Effector CD4-positive, alpha-beta T cell (primary cell): ENCODE results near the gene VPS52.
A peak's percentile ranks its signal among the peaks of the same experiment; 100 is the strongest.
"Not testable (repeated sequence)": the region's sequence is repeated elsewhere in the genome, so short reads cannot be mapped to it uniquely, and the experiment has no call there.

Experiments
- DNase-seq: peaks from one replicate; pipeline ENCODE4 v3.0.0-alpha.2; 2020

VPS52 gene

DNA sequence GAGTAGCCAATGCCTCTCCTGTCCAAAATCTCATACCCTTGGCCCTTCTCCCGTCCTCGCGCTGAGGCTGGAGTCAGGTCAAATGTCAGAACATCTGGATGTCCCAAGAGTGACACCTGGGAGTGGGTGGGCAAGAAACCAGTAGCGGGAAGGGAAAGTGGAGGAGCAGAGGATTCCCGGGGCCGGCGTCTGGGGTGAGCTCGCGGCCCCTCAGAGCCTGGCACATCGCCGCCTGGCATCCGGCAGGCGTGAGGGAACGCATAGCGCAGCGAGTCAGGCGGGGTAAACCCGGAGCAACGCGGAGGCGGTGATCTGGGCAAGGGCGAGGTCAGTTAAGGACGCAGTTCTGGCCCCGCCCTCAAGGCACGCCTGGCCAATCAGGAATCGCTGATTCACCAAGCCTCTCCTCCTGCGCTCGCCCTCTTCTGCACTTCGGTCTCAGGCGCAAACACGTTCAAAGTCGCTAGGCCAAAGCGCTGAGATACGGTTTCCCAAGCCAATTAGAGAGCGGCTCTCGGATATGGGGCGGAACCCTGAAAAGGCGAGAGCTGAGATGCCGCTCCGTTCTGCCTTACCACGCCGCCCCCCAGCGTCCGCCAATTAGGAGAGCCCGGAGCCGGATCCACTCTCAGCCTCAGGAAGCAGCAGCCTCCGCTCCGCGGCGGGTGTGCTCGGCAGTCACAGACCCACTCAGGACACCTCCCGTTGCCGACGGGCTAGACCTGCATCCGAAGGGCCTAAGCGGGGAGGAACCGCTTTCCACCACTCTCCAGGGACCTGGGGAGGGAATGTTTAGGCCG is 22.5 kb downstream of the VPS52 start:
- peak; percentile 95 for DNase-seq

DNA sequence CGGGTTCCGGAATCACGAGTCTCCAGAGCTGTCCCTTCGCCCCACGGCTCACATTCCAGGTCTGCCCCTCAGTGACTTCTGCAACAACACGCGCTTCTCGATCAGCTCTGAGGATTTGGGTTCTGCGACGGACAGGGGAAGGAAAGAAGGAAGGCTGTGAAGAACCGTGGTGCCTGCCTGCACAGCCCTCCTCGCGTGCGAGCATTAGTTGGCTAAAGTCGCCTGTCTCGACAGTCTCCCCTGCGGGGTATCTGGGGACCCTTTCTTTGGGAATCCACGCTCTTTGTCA is 23.1 kb downstream of the VPS52 start:
- DNase-seq: no peak

DNA sequence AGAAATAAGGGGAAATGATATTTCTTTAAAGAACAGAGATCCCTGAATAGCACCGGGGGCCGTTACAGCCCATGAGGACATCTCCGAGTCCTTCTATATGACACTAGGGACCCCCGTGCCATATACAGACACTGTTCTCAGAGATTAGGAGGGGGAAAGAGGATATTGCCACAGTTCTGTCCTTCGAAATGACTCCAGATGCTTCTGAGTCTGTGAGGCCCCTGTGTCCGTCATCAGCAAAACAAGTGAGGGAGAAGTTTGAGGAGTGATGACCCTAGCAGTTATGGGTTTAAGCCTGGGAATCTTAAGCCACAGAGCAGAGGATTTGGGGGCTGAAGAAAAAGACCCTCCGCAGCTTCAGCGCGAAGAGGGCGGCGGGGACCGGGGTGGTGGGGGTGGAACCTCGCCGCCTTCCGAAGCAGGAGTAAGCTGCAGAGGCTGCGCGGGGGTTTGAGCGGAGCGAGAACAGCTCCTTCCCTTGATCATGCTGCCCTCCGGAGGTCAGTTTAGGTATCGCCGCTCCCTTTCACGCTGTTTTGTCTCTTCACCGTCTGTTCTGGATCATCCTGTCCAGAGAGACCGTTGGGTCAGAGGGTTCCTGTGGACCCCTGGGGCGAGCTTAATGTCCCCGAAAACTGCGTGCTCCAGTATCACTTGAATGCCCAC is 23.6 kb downstream of the VPS52 start:
- peak; percentile 88 for DNase-seq

DNA sequence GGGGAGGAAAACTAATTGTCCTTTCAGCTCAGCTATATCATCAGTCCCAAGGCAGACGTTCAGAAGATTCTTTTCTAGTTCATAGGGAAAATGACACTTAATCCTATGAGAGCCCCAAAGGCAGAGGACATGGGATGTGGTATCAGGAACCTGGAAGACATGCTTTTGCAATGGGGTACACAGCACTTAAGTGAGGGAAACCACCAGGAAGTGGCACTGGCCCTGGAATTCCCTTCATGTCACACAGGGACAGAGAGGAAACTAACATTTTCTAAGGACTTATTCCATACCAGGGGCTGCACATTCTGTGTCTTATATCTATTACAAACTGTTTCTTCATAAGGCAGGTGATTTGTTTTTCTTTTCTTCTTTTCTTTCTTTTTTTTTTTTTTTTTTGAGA is 28.2 kb downstream of the VPS52 start:
- no peak for DNase-seq

DNA sequence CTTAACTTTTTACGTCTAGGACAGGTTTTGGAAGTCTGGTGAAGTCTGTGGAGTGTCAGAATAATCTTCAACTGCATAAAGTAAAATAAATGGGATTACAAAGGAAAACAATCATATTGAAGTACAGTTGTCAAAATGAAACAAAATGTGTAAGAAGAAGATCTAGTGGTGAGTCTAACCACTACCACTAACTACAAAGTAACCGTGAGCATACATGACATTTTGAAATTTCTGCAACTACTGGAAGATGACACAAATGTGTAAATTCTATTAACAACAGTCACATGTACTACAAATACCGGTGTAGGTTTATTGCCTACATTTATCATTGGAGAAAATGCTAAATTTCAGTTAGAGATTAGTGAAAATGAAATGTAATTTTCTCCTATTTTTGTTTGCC is 29.7 kb downstream of the VPS52 start:
- no peak for DNase-seq

DNA sequence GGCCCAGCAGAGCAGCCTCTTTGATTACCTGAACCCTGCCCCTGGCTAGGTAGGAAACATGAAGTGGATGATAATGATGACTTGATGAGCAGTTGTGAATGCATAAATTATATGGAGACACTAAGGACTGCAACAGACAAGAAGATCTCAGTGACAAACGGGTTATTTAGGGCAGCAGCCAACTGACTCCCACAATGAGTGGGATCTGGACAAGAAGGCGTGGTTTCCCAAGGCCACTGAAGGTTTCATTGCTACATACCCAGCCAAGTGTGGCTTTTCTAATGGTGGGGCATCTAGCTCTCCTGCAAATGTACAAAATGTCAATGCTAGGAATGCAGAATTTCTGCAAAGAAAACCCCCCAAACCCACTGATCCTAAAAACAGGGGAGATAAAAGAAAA is 33.9 kb downstream of the VPS52 start:
- DNase-seq: no peak

DNA sequence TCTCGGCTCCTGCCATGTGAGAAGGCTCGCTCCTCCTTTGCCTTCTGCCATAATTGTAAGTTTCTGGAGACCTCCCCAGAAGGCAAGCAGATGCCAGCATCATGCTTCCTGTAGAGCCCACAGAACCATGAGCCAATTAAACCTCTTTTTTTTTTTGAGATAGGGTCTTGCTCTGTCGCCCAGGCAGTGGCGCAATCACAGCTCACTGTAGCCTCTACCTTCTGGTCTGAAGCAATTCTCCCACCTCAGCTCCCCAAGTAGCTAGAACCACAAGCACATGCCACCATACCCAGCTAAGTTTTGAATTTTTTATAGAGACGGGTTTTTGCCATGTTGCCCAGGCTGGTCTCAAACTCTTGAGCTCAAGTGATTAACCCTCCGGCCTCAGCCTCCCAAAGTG is 34.8 kb downstream of the VPS52 start:
- DNase-seq: no peak

DNA sequence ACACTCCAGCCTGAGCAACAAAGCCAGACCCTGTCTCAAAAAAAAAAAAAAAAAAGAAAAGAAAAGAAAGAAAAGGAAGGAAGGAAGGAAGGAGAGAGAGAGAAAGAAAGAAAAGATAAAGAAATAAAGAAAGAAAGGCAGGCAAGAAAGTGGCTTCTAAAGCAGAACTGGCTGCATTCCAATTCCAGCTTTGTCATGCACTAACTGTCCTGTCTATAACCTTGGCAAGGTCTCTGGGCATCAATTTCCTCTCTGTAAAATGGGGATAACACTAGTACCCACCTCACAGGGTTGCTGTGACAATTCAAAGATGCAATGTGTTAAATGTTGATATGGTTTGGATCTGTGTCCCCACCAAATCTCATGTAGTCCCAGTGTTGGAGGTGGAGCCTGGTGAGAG is 35.3 kb downstream of the VPS52 start:
- DNase-seq: no peak

DNA sequence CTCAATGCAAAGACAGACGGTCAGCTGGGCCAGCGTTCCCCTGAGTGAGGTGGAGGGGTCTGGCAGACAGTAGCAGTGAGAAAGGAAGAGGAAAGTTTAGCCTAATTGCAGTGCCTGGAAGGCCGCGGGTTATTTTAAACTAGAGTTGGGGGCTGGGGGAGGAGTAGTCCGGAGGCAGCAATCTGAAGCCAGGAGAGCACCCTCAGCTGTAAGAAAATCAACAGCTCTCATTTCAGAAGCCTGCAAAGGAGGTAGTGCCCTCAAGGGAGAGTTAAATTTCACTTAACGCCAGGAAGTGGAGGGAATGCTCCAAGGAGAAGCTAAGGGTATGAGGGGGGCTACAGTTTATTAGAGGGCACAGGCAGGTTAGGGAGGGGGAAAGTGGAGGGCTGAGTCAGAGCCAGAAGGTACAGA is 36.4 kb downstream of the VPS52 start:
- no peak for DNase-seq

DNA sequence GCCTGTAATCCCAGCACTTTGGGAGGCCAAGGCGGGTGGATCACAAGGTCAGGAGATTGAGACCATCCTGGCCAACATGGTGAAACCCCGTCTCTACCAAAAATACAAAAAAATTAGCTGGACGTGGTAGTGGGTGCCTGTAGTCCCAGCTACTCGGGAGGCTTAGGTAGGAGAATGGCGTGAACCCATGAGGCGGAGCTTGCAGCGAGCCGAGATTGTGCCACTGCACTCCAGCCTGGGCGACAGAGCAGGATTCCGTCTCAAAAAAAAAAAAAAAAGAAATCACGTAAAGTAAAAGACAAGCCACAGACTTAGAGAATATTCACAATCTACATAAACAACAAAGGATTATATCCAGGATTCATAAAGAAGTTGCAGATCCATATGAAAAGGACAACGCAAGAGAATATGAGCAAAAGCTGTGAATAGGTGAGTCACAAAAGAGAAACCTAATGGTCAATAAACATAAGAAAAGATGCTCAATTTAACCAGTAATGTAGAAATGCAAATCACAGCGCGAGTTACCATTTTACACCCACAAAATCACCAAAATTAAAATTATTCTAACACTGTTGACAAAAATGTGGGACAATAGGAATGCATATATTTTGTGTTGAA is 45.1 kb downstream of the VPS52 start:
- DNase-seq: not testable (repeated sequence)

DNA sequence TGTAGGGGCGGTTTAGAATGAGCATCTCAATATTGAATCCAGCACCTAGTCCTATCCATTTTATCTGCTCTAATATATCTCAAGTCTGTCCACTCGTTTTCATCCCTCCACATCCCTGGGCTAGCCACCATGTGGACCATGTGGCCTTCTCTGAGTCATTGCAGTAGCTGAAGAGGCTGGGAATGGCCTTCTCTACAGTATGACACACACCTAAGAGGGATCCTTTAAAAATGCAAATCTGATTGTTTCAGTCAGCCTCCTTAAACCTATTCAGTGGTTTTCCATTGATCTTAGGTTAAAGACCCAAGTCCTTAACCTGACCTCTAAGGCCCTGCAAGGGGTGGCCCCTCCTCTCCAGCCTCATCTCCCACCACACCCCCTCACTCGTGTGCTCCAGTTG is 54.0 kb downstream of the VPS52 start:
- no peak for DNase-seq

DNA sequence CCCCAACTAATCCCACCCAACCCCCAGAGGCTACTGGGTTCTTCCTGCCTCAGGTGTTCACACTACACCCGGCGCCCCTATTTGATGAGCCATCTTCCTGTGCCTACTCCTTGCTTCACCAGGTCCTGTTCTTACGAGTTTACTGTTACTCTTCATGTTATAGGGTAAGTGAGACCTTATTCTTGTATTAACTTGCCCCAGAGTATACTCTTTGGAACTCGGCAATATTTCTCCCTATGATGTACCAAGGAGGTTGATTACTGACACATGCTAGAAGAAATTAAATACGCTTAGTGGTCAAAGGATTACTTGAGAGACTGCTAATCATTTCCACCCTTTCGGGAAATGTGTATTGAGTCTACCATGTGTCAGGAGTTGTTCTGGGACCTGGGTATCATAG is 54.4 kb downstream of the VPS52 start:
- DNase-seq: no peak

DNA sequence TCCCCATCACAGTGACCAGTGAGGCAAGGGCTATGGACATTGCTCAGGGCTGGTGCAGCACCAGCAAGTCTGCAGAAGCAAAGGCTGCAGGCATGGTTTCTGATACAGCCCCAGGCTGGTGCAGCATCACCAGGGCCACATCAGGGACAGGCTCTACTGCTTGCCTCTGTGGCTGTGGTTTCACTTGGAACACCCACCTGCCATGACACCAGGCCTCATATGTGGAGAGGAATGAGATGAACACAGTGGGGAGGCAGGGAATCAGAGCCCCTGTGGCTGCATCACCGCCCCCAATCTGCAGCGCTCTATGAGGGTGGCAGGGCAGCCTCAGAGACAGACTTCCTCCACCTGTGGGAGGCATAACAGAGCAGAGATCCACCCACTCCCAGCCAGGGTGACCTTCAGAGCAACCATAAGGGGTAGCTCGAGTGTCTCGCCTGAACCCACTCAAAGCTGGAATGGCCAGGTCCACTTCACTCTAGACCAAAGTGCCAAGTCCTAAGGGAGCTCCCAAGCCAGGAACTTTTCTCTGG is 55.5 kb downstream of the VPS52 start:
- no peak for DNase-seq

DNA sequence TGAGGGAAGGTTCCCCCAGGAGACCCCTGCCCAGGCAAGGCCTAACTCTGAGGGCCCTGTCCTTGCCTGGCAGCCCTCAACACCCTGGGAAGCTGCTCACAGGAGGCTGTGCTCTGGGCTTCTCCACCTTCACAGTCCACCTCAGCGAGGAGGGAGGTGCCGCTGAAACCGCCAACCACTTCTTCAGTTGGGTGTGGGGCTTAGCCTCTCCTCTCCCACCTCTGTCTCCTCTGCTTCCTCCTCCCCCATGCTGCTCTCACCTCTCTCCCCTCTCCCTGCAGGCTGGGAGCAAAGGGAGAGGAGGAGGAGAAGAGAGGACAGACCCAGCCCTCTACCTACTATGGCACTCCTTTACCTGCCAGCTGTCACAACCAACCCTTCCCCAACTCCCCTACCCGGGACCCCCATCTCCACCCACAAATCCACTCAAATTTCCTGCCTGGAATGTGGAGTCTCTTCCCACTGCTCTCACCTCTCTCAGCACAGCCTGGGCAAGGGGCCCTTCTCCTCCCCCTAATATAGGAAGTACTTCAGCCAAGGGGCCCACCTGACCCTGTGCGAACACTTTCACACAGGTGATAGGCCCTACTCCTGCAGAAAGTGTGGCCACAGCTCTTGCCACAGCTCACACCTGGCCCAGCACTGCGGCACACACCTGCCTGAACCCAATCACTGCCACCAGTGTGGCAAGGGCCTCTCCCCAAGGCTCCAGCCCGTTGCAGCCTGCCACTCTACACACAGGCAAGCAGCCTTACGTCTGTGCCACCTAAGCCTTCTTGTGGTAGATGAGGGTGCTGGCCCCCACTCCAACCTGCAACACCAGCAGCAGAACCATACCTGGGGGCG is 56.2 kb downstream of the VPS52 start:
- no peak for DNase-seq

DNA sequence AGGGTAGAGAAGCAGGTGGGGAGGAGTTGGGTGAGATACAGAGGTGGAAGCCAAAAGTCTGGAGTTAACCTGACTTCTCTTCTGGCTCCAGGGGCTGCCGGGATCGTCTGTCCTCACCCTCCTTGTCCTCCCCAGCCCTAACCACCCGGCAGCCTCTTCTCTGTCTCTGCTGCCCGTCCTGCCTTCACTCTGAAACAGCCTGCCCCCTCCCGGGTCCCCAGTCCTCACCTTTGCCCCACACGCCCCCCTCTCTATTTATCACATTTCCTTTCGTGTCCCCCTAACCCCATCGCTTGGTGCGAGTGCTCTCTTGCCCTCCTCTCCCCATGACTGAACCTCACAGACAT is 57.7 kb downstream of the VPS52 start:
- DNase-seq: no peak

DNA sequence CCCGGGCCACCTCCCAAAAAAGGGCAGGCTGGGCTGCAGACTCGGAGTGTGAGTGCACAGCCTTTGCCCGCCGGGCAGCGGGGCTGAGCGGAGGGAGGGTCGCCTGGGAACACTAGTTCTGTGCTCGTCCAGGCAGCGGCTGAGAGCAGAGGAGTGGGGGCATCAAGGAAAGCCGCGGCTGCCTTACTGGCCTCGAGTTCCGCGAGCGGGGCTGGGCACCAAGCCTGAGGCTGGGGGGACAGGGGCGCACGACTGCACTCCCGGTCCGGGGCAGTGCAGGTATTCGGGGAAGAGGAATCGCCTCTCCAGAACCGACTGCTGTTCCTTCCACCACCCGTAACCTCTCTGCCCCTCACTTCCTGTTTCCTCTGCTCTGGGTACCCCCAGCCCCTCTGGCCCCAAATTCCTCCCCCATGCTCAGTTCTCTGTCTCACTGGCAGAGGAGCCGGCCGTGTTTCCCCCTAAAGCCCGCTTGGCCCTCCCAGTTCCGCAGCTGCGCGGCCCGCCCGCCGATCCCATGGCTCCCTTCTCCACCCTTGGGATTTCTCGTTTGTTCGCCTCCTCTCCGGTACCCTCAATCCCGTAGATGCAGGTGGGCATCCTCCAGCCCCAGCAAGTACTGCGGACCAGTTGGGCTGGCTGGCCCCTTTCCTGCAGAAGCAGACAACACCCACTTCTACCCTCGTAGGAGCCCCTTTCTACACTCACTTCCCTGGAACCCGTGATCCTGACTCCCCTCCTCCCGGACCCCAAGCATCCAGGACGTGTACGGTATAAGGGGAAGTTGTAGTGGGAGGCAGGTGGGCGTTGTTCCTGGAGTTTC is 58.3 kb downstream of the VPS52 start:
- DNase-seq: no peak

DNA sequence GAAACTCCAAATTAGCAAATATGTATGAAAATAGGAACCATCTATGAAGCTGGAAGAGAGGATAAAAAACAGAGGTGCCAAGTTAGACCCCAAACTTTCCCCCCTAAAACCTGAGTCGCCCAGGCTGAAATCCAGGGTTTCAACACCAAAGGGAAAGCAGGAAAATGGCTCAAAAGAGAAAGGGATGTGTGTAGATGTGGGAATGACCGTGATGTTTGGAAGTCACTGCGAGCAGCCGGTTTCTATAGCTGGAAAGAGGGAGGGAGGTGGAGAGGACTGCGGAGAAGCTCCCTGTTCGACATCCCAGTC is 58.9 kb downstream of the VPS52 start:
- no peak for DNase-seq

DNA sequence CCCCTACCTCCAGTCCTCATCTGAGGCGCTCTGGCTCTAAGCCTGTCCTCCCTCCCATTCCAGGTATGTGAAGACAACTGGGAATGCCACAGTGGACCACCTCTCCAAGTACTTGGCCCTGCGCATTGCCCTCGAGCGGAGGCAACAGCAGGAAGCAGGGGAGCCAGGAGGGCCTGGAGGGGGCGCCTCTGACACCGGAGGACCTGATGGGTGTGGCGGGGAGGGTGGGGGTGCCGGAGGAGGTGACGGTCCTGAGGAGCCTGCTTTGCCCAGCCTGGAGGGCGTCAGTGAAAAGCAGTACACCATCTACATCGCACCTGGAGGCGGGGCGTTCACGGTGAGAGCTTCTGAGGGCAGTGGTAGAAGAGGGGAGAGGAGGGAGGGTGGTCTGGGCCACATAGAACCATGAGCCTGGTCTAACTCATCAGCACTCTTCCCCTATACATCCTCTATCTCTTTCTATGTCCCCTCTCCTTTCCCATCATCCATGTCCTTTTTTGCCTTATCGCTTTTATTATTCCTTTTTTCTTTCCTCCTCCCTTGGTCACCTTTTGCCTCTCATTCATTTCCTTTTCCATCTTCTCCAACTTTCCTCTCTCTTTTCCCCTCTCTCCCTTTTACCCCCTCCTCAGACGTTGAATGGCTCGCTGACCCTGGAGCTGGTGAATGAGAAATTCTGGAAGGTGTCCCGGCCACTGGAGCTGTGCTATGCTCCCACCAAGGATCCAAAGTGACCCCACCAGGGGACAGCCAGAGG is 59.8 kb downstream of the VPS52 start:
- no peak for DNase-seq

DNA sequence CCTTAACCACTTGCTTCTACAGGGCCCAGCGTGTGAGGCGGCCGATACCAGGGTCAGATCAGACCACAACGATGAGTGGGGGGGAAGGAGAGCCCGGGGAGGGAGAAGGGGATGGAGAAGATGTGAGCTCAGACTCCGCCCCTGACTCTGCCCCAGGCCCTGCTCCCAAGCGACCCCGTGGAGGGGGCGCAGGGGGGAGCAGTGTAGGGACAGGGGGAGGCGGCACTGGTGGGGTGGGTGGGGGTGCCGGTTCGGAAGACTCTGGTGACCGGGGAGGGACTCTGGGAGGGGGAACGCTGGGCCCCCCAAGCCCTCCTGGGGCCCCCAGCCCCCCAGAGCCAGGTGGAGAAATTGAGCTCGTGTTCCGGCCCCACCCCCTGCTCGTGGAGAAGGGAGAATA is 60.5 kb downstream of the VPS52 start:
- DNase-seq: no peak

DNA sequence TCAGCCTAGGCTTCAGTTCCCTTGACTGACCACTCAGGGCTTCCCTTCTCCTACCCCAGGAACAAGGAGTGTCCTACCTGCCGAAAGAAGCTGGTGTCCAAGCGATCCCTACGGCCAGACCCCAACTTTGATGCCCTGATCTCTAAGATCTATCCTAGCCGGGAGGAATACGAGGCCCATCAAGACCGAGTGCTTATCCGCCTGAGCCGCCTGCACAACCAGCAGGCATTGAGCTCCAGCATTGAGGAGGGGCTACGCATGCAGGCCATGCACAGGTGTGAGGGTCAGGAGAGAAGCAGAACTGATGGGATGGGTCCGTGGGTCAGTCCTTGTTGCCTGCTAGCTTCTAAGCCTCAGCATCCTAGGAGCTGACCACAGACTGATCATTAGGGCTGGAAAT is 61.8 kb downstream of the VPS52 start:
- DNase-seq: no peak

DNA sequence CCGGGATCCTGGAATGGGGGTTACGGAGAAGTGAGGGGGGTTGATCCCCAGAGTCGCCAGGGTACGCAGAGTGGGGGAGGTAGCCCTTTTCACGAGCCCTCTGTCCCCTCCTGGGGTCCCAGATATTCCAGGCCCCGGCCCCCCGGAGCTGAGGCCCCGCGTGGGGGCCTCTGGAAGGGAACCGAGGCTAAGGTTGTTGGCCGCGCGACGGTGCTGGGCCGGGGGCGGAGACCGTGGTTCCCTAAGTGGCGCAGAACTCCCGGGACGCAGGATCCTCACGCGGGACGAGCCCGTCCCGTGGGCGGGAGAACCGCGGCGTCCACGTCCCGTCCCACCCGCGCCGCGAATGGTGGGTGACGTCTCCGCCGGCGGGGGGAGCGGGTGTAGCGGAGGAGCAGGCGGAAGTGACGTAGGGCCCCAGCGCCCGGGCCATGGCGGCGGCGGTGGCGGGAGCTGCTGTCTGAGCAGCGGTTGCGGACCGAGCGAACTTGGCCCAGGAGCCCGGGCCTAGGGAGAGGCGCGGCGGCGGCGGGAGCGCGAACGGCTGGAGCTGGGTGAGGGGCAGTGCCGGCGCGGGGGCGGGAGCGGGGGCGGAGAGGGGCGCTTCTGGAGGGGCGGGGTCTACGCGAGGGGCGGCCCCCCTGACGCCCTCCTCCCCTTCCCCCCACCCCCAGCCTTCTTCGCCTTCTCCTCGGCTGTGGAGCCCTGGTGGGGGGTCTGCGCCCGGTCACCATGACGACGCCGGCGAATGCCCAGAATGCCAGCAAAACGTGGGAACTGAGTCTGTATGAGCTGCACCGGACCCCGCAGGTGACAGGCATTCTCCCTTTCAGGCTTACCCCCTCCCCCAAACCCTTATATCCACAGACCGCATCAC is 63.3 kb downstream of the VPS52 start, which contains the start of gene RING1:
TSS of gene RING1 (plus strand) at position 410 of the 877 bp plus-strand sequence. CDS start at position 733, 323 bp downstream.
- DNase-seq: peak; percentile 84
